PC-3 (cell line): Measurements from ENCODE around the gene MEFV.

Experiments
- EZH2 ChIP-seq: fragments of 300-600 bp; sonication (generic); IDR thresholded peaks from one replicate; pipeline ENCODE4 v1.6.1; 2017; ENCODE audit warnings: antibody characterized with exemption, mild to moderate bottlenecking, low read length; ENCODE audit not compliant: unreplicated experiment
- TF ChIP-seq, protein P1 (sequence below): fragments of 300-600 bp; sonication (generic); conservative IDR thresholded peaks from 2 replicates; pipeline ENCODE4 v1.5.1; 2017; ENCODE audit warnings: antibody characterized with exemption, low read depth, mild to moderate bottlenecking, low read length

DNA sequence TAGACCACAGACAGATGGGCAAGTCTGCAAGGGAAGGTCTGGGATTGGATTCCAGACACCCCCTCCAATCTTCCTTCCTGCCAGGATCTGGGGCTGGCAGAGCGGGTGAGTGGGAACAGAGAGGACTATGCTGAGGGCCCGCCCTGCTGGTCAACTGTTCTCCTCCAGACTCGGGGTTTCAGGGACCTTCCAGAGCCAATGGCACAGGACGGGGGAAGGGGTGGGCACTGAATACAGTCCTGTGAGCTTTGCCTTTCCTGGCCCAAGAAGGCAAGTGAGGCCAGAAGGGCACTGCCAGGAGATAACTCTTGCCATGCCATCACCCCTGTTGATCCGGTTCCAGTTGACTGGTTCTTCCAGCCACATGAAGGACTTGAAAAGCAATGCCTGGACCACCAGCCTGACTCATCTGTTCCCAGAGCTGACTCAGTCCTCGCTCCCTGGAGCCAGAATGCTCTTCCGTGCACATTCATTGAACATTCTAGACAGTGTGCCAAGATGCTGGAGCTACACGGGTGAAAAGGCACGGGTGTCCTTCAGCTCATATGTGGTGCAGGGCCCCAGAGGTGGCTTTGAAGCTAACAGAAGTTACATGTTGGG, 533 bp upstream of the MEFV start:
- TF ChIP-seq, protein P1, sequence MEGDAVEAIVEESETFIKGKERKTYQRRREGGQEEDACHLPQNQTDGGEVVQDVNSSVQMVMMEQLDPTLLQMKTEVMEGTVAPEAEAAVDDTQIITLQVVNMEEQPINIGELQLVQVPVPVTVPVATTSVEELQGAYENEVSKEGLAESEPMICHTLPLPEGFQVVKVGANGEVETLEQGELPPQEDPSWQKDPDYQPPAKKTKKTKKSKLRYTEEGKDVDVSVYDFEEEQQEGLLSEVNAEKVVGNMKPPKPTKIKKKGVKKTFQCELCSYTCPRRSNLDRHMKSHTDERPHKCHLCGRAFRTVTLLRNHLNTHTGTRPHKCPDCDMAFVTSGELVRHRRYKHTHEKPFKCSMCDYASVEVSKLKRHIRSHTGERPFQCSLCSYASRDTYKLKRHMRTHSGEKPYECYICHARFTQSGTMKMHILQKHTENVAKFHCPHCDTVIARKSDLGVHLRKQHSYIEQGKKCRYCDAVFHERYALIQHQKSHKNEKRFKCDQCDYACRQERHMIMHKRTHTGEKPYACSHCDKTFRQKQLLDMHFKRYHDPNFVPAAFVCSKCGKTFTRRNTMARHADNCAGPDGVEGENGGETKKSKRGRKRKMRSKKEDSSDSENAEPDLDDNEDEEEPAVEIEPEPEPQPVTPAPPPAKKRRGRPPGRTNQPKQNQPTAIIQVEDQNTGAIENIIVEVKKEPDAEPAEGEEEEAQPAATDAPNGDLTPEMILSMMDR = no peak
- TF ChIP-seq EZH2 = no peak
